Dermis microvascular lymphatic vessel endothelial cell (primary cell): ENCODE data around the gene TAPBPL. TPM values are rescaled to one million over a fixed set of nuclear protein-coding genes. Genes with fewer than 3 reads are reported as not detected.

Experiments used
- DNase-seq, 2 donors: peaks; one replicate each; pipeline versions ENCODE4 v3.0.0 to v3.0.0-alpha.2; 2010; ENCODE audit warnings: low read depth in 2 of 2
- total RNA-seq: library from RNA; depleted of rRNA; stranded (reverse); fragments of >200 nt; gene quantifications from 2 replicates; pipeline ENCODE4 v1.2.1, GENCODE V29; 2014

TAPBPL gene
- total RNA-seq, 1 donor from 2014 or later = 13.5 TPM

GRCh38 chr12:6435961-6436715 lies 15.7 kb upstream of the TAPBPL start:
- DNase-seq = no peak

GRCh38 chr12:6437586-6437985 lies 14.3 kb upstream of the TAPBPL start:
- no peak for DNase-seq

GRCh38 chr12:6438345-6438744 lies 13.5 kb upstream of the TAPBPL start:
- DNase-seq = no peak

- DNase-seq = no peak
Measured at GRCh38 chr12:6440391-6440790, 11.5 kb upstream of the TAPBPL start.

- no peak for DNase-seq
Measured at GRCh38 chr12:6442836-6443235, 9.0 kb upstream of the TAPBPL start.

- DNase-seq = no peak
Measured at GRCh38 chr12:6443361-6443983, 8.4 kb upstream of the TAPBPL start.

- no peak for DNase-seq
Measured at GRCh38 chr12:6444031-6444430, 7.8 kb upstream of the TAPBPL start.

- no peak for DNase-seq
Measured at GRCh38 chr12:6444704-6445688, 6.8 kb upstream of the TAPBPL start, which contains the start of gene CD27. Gene CD27 (plus strand): TSS chr12:6444955. CDS start chr12:6445096, 141 bp downstream.

- no peak for DNase-seq
Measured at GRCh38 chr12:6450091-6450868, 1.6 kb upstream of the TAPBPL start.

GRCh38 chr12:6450869-6451347 lies 934 bp upstream of the TAPBPL start:
- DNase-seq = no peak

- DNase-seq = no peak
Measured at GRCh38 chr12:6452245-6452943, 552 bp downstream of the TAPBPL start.

GRCh38 chr12:6452944-6453630 lies 1.2 kb downstream of the TAPBPL start:
- peak in 1 of 2 donors; percentile 50 for DNase-seq

- DNase-seq = no peak
Measured at GRCh38 chr12:6457220-6457945, 5.5 kb downstream of the TAPBPL start.

GRCh38 chr12:6458281-6459003 lies 6.6 kb downstream of the TAPBPL start:
- no peak for DNase-seq

GRCh38 chr12:6459004-6459337 lies 7.1 kb downstream of the TAPBPL start:
- DNase-seq = no peak

GRCh38 chr12:6460751-6461371 lies 9.0 kb downstream of the TAPBPL start:
- DNase-seq = no peak

GRCh38 chr12:6461401-6462233 lies 9.8 kb downstream of the TAPBPL start:
- DNase-seq = peak in 1 of 2 donors; percentile 78
